Activated naive CD4-positive, alpha-beta T cell treated with Interleukin-2 at 50 U/mL for 16 hours (primary cell): Measurements from ENCODE around the gene TPBG.

ENCODE experiments used
- DNase-seq: peaks from one replicate; pipeline ENCODE4 v3.0.0-alpha.2; 2020

The TPBG gene

GRCh38 chr6:82363428-82364086 lies at the start of gene TPBG:
TPBG (plus strand) TSS chr6:82363817; CDS start chr6:82364962, 1,145 bp downstream.
- peak; percentile 41 for DNase-seq

GRCh38 chr6:82322386-82322785 lies 41.2 kb upstream of the TPBG start:
- DNase-seq, result no peak

- no peak for DNase-seq
Observed at GRCh38 chr6:82329766-82330165, 33.9 kb upstream of the TPBG start.

GRCh38 chr6:82330171-82330804 lies 33.3 kb upstream of the TPBG start:
- DNase-seq, result no peak

GRCh38 chr6:82331031-82331773 lies 32.4 kb upstream of the TPBG start:
- no peak for DNase-seq

- no peak for DNase-seq
Observed at GRCh38 chr6:82333781-82334180, 29.8 kb upstream of the TPBG start.

- no peak for DNase-seq
Observed at GRCh38 chr6:82337688-82338257, 25.8 kb upstream of the TPBG start.

GRCh38 chr6:82348130-82348529 lies 15.5 kb upstream of the TPBG start:
- no peak for DNase-seq

GRCh38 chr6:82353848-82354247 lies 9.8 kb upstream of the TPBG start:
- DNase-seq, result no peak

GRCh38 chr6:82360552-82360951 lies 3.1 kb upstream of the TPBG start:
- no peak for DNase-seq

- DNase-seq, result no peak
Observed at GRCh38 chr6:82361631-82362030, 2.0 kb upstream of the TPBG start.

- no peak for DNase-seq
Observed at GRCh38 chr6:82362144-82362543, 1.5 kb upstream of the TPBG start.

GRCh38 chr6:82362878-82363427 lies 664 bp upstream of the TPBG start:
- DNase-seq, result no peak

- DNase-seq, result peak; percentile 5
Observed at GRCh38 chr6:82364087-82365015, 734 bp downstream of the TPBG start.

GRCh38 chr6:82365016-82365795 lies 1.6 kb downstream of the TPBG start:
- DNase-seq, result peak; percentile 13

GRCh38 chr6:82367704-82368103 lies 4.1 kb downstream of the TPBG start:
- no peak for DNase-seq

- DNase-seq, result no peak
Observed at GRCh38 chr6:82370788-82371187, 7.2 kb downstream of the TPBG start.

GRCh38 chr6:82371799-82372546 lies 8.4 kb downstream of the TPBG start:
- DNase-seq, result no peak

- no peak for DNase-seq
Observed at GRCh38 chr6:82372656-82373055, 9.0 kb downstream of the TPBG start.

- no peak for DNase-seq
Observed at GRCh38 chr6:82374516-82374915, 10.9 kb downstream of the TPBG start.

GRCh38 chr6:82376636-82377035 lies 13.0 kb downstream of the TPBG start:
- no peak for DNase-seq
